Neural cell (in vitro differentiated cells): Measurements from ENCODE around the gene DIRAS1. TPM values are rescaled to one million over a fixed set of nuclear protein-coding genes. Genes with fewer than 3 reads are reported as not detected.

ENCODE experiments used
- H2AFZ ChIP-seq: fragments of 200-600, 300-800 bp; sonication (generic), shearing (Covaris generic); 2 replicates; pipeline ENCODE4 v1.6.0; 2014; ENCODE audit warnings: low read depth, mild to moderate bottlenecking, antibody characterized with exemption, low read length, moderate library complexity
- H3F3A ChIP-seq: fragments of 200-600 bp; shearing (Covaris generic); 2 replicates; pipeline ENCODE4 v1.6.1; 2016; ENCODE audit warnings: mild to moderate bottlenecking, moderate library complexity, mixed read lengths, antibody characterized with exemption, low read length; ENCODE audit not compliant: insufficient read depth, poor library complexity, severe bottlenecking
- H3K27ac ChIP-seq: fragments of 200-600, 300-800 bp; sonication (generic), shearing (Covaris generic); 2 replicates; pipeline ENCODE4 v1.5.1; 2014; ENCODE audit warnings: mild to moderate bottlenecking, low read length, moderate library complexity
- H3K27me3 ChIP-seq: fragments of 300-800, 200-600 bp; sonication (generic), shearing (Covaris generic); 2 replicates; pipeline ENCODE4 v1.6.0; 2014; ENCODE audit warnings: mild to moderate bottlenecking, low read depth, low read length, moderate library complexity; ENCODE audit not compliant: insufficient read depth
- H3K36me3 ChIP-seq: fragments of 300-800, 200-600 bp; sonication (generic), shearing (Covaris generic); 2 replicates; pipeline ENCODE4 v1.5.1; 2014; ENCODE audit warnings: mild to moderate bottlenecking, antibody characterized with exemption, low read length, moderate library complexity; ENCODE audit not compliant: insufficient read depth
- H3K4me2 ChIP-seq: fragments of 300-800, 200-600 bp; sonication (generic), shearing (Covaris generic); 2 replicates; pipeline ENCODE4 v1.6.0; 2014; ENCODE audit warnings: mild to moderate bottlenecking, low read length
- H3K4me3 ChIP-seq: fragments of 300-800, 200-600 bp; sonication (generic), shearing (Covaris generic); 2 replicates; pipeline ENCODE4 v1.5.1; 2014; ENCODE audit warnings: mild to moderate bottlenecking, low read length, moderate library complexity
- H3K79me2 ChIP-seq: fragments of 200-600 bp; shearing (Covaris generic); replicated peaks from 2 replicates; pipeline ENCODE4 v1.6.0; 2014; ENCODE audit warnings: mild to moderate bottlenecking, low read length, moderate library complexity; ENCODE audit not compliant: insufficient read depth
- H3K9ac ChIP-seq: fragments of 300-800, 200-600 bp; sonication (generic), shearing (Covaris generic); 2 replicates; pipeline ENCODE4 v1.6.1; 2016; ENCODE audit warnings: mild to moderate bottlenecking, low read length, mixed read lengths
- H3K9me2 ChIP-seq: fragments of 200-600 bp; shearing (Covaris generic); 2 replicates; pipeline ENCODE4 v1.6.1; 2016; ENCODE audit warnings: mild to moderate bottlenecking, low read length, mixed read lengths; ENCODE audit not compliant: insufficient read depth
- H3K9me3 ChIP-seq: fragments of 200-600, 300-800 bp; sonication (generic), shearing (Covaris generic); 2 replicates; pipeline ENCODE4 v1.6.1; 2016; ENCODE audit warnings: mild to moderate bottlenecking, mixed run types, low read length, moderate library complexity, mixed read lengths
- H4K20me1 ChIP-seq: fragments of 200-600 bp; shearing (Covaris generic); 2 replicates; pipeline ENCODE4 v1.6.1; 2016; ENCODE audit warnings: mild to moderate bottlenecking, mixed run types; ENCODE audit not compliant: insufficient read depth
- CTCF ChIP-seq: fragments of 450-650 bp; IDR thresholded peaks from 2 replicates; pipeline ENCODE4 v1.5.1; 2014; ENCODE audit warnings: antibody characterized with exemption, mild to moderate bottlenecking, moderate library complexity; ENCODE audit not compliant: poor library complexity, severe bottlenecking
- EP300 ChIP-seq: fragments of 450-650 bp; conservative IDR thresholded peaks from 2 replicates; pipeline ENCODE4 v1.6.1; 2014; ENCODE audit warnings: antibody characterized with exemption, mild to moderate bottlenecking, moderate library complexity; ENCODE audit not compliant: poor library complexity, severe bottlenecking
- EZH2 ChIP-seq: fragments of 200-600, 300-800 bp; shearing (Covaris generic), sonication (generic); IDR thresholded peaks from 2 replicates; pipeline ENCODE4 v1.6.1; 2014; ENCODE audit warnings: antibody characterized with exemption, low read length, borderline replicate concordance, mild to moderate bottlenecking; ENCODE audit not compliant: insufficient read depth, poor library complexity, severe bottlenecking
- MXI1 ChIP-seq: fragments of 450-650 bp; conservative IDR thresholded peaks from 2 replicates; pipeline ENCODE4 v1.6.1; 2014; ENCODE audit warnings: antibody characterized with exemption, mild to moderate bottlenecking; ENCODE audit not compliant: poor library complexity, severe bottlenecking
- POLR2AphosphoS5 ChIP-seq: IDR thresholded peaks from 2 replicates; pipeline ENCODE4 v1.6.1; 2012
- RAD21 ChIP-seq: fragments of 450-650 bp; conservative IDR thresholded peaks from 2 replicates; pipeline ENCODE4 v1.6.1; 2014; ENCODE audit warnings: antibody characterized with exemption, mild to moderate bottlenecking, moderate library complexity
- REST ChIP-seq: IDR thresholded peaks from 2 replicates; pipeline ENCODE4 v1.6.1; 2012; ENCODE audit warnings: borderline replicate concordance
- SMC3 ChIP-seq: fragments of 450-650 bp; conservative IDR thresholded peaks from 2 replicates; pipeline ENCODE4 v1.6.1; 2014; ENCODE audit warnings: antibody characterized with exemption, mild to moderate bottlenecking, moderate library complexity; ENCODE audit not compliant: poor library complexity
- TAF1 ChIP-seq: IDR thresholded peaks from 2 replicates; pipeline ENCODE4 v1.6.1; 2012; ENCODE audit warnings: low read depth
- polyA plus RNA-seq: library from polyadenylated mRNA; depleted of rRNA; stranded (reverse); fragments of >200 nt; gene quantifications from 2 replicates; pipeline ENCODE4 v1.2.3, GENCODE V29; 2014

The DIRAS1 gene
- polyA plus RNA-seq, 1 donor from 2014 or later, result 39.8 TPM

- H3K9ac ChIP-seq, result no peak overlapping the region
- no peaks in the 10 kb centered on the region for H3K36me3 ChIP-seq
- H3F3A ChIP-seq, result no peaks in the 10 kb centered on the region
- H3K9me2 ChIP-seq, result no peaks in the 10 kb centered on the region
- H3K79me2 ChIP-seq, result no peaks in the 10 kb centered on the region
- H4K20me1 ChIP-seq, result no peaks in the 10 kb centered on the region
- TF ChIP-seq CTCF (no peak), EP300 (no peak), EZH2 (no peak), POLR2AphosphoS5 (no peak), RAD21 (no peak), TAF1 (no peak)
- H3K4me3 ChIP-seq, result no peak overlapping the region
- no peak overlapping the region for H3K27ac ChIP-seq
- H3K27me3 ChIP-seq, result no peaks in the 10 kb centered on the region
- no peaks in the 10 kb centered on the region for H3K9me3 ChIP-seq
- no peak overlapping the region for H2AFZ ChIP-seq
- no peak overlapping the region for H3K4me2 ChIP-seq
Measured at GRCh38 chr19:2761309-2761677, 40.1 kb upstream of the DIRAS1 start.

GRCh38 chr19:2759965-2760364 lies 38.8 kb upstream of the DIRAS1 start:
- TF ChIP-seq EZH2, result no peak
- no peak for TF ChIP-seq TAF1
- TF ChIP-seq POLR2AphosphoS5, result no peak
- TF ChIP-seq EP300, result no peak
- TF ChIP-seq RAD21, result no peak
- no peak for TF ChIP-seq SMC3
- TF ChIP-seq REST, result no peak
- Histone ChIP-seq H3K9ac (no peak overlapping the region), H3K4me3 (no peak overlapping the region), H2AFZ (no peak overlapping the region), H3K9me3 (no peaks in the 10 kb centered on the region), H3K27me3 (no peaks in the 10 kb centered on the region), H3F3A (no peaks in the 10 kb centered on the region), H3K9me2 (no peaks in the 10 kb centered on the region), H3K4me2 (no peak overlapping the region), H3K36me3 (no peaks in the 10 kb centered on the region), H4K20me1 (no peaks in the 10 kb centered on the region), H3K79me2 (no peaks in the 10 kb centered on the region), H3K27ac (no peak overlapping the region)

GRCh38 chr19:2759362-2759761 lies 38.2 kb upstream of the DIRAS1 start:
- Histone ChIP-seq H3K4me3 (no peak overlapping the region), H3K79me2 (no peaks in the 10 kb centered on the region), H3K27me3 (no peaks in the 10 kb centered on the region), H3K36me3 (no peaks in the 10 kb centered on the region), H2AFZ (no peak overlapping the region), H3K9ac (no peak overlapping the region), H3K27ac (no peak overlapping the region), H3K9me2 (no peaks in the 10 kb centered on the region), H3K4me2 (no peak overlapping the region), H3F3A (no peaks in the 10 kb centered on the region), H3K9me3 (no peaks in the 10 kb centered on the region), H4K20me1 (no peaks in the 10 kb centered on the region)
- no peak for TF ChIP-seq CTCF
- TF ChIP-seq REST, result no peak
- TF ChIP-seq EZH2, result no peak
- no peak for TF ChIP-seq POLR2AphosphoS5
- TF ChIP-seq EP300, result no peak
- TF ChIP-seq TAF1, result no peak
- TF ChIP-seq RAD21, result no peak
- no peak for TF ChIP-seq MXI1
- TF ChIP-seq SMC3, result no peak
